CD4-positive, CD25-positive, alpha-beta regulatory T cell (primary cell): Measurements from ENCODE around the gene DCAF12L2. TPM values are rescaled to one million over a fixed set of nuclear protein-coding genes. Genes with fewer than 3 reads are reported as not detected.

Experiments
- ATAC-seq, 2 donors: fragments of 150-1000 bp; cut with Tn5 transposase; one replicate each; pipeline ENCODE4 v1.10.0; 2021; ENCODE audit warnings: low read depth in 2 of 2, moderate number of reproducible peaks in 2 of 2, moderate library complexity in 1 of 2
- DNase-seq, 3 donors: peaks; one replicate each; pipeline versions ENCODE4 v3.0.0 to v3.0.0-alpha.2; 2012 to 2022; ENCODE audit warnings: mixed read lengths in 1 of 3
- H3K27ac ChIP-seq: one replicate; pipeline ENCODE4 v1.7.0; 2013; ENCODE audit warnings: mild to moderate bottlenecking, low read length; ENCODE audit not compliant: insufficient read depth, poor library complexity, severe bottlenecking
- H3K27me3 ChIP-seq: one replicate; pipeline ENCODE4 v1.7.0; 2013; ENCODE audit warnings: low read length; ENCODE audit not compliant: control insufficient read depth, insufficient read depth
- H3K36me3 ChIP-seq: one replicate; pipeline ENCODE4 v1.7.0; 2013; ENCODE audit warnings: mild to moderate bottlenecking, low read length, moderate library complexity; ENCODE audit not compliant: control insufficient read depth, insufficient read depth
- H3K4me1 ChIP-seq: 2 replicates; pipeline ENCODE4 v1.7.0; 2013; ENCODE audit warnings: mild to moderate bottlenecking, low read length; ENCODE audit not compliant: insufficient read depth, control insufficient read depth, poor library complexity, severe bottlenecking
- H3K4me3 ChIP-seq: one replicate; pipeline ENCODE4 v1.7.0; 2013; ENCODE audit warnings: low read depth, mild to moderate bottlenecking, low read length, moderate library complexity
- H3K9me3 ChIP-seq, 2 experiments: 1 replicate in 1 of 2; 2 replicates in 1 of 2; pipeline ENCODE4 v1.7.0; 2013; ENCODE audit warnings: low read length in 2 of 2, mild to moderate bottlenecking in 1 of 2, moderate library complexity in 1 of 2; ENCODE audit not compliant: control insufficient read depth in 2 of 2
- H3K27ac Mint-ChIP-seq, 3 donors: one replicate each; pipeline ENCODE4 v1.8.0; 2020 to 2022; ENCODE audit warnings: mild to moderate bottlenecking in 3 of 3, mixed read lengths in 3 of 3, moderate library complexity in 2 of 3
- H3K27me3 Mint-ChIP-seq: one replicate; pipeline ENCODE4 v1.8.0; 2022; ENCODE audit warnings: mild to moderate bottlenecking, mixed read lengths
- H3K36me3 Mint-ChIP-seq: one replicate; pipeline ENCODE4 v1.8.0; 2020; ENCODE audit warnings: mixed read lengths
- H3K4me1 Mint-ChIP-seq, 4 donors: one replicate each; pipeline ENCODE4 v1.8.0; 2020 to 2022; ENCODE audit warnings: mixed read lengths in 4 of 4, mild to moderate bottlenecking in 1 of 4
- H3K4me3 Mint-ChIP-seq, 4 donors: one replicate each; pipeline ENCODE4 v1.8.0; 2020 to 2022; ENCODE audit warnings: mild to moderate bottlenecking in 4 of 4, mixed read lengths in 4 of 4, moderate library complexity in 3 of 4
- H3K9me3 Mint-ChIP-seq, 7 donors: one replicate each; pipeline ENCODE4 v1.8.0; 2020 to 2022; ENCODE audit warnings: mixed read lengths in 7 of 7, mild to moderate bottlenecking in 3 of 7, moderate library complexity in 2 of 7
- polyA plus RNA-seq, 4 donors: library from polyadenylated mRNA; unstranded; fragments of 300-500 nt; fragmentation: Illumina TruSeq; gene quantifications; one replicate each; pipeline ENCODE4 v1.2.3, GENCODE V29; 2021
- total RNA-seq: library from RNA; stranded (reverse); gene quantifications from one replicate; pipeline ENCODE4 v1.2.3, GENCODE V29; 2022

DCAF12L2 gene
- total and polyA plus RNA-seq, 5 donors from 2014 or later: not detected

- no peak overlapping the region for H3K27ac Mint-ChIP-seq
- Histone ChIP-seq H3K27ac (no peak overlapping the region), H3K4me3 (no peak overlapping the region), H3K9me3 (no peaks in the 10 kb centered on the region), H3K36me3 (no peaks in the 10 kb centered on the region), H3K27me3 (no peaks in the 10 kb centered on the region), H3K4me1 (no peaks in the 10 kb centered on the region)
- no peak for DNase-seq
- H3K9me3 Mint-ChIP-seq: peaks cover 0 to 5% (median 2%) of the 10 kb centered on the region in 7 donors
- H3K36me3 Mint-ChIP-seq: no peaks in the 10 kb centered on the region
- H3K27me3 Mint-ChIP-seq: no peaks in the 10 kb centered on the region
- H3K4me3 Mint-ChIP-seq: no peak overlapping the region
- ATAC-seq: no peak
- no peaks in the 10 kb centered on the region for H3K4me1 Mint-ChIP-seq
These were observed 1.9 kb downstream of the DCAF12L2 start for GRCh38 chrX:126164226-126164625.

- peaks cover 0 to 6% (median 0%) of the 10 kb centered on the region in 7 donors for H3K9me3 Mint-ChIP-seq
- ATAC-seq: no peak
- H3K4me3 Mint-ChIP-seq: no peak overlapping the region
- no peak overlapping the region for H3K27ac Mint-ChIP-seq
- no peaks in the 10 kb centered on the region for H3K4me1 ChIP-seq
- H3K9me3 ChIP-seq: no peaks in the 10 kb centered on the region
- no peak overlapping the region for H3K4me3 ChIP-seq
- no peaks in the 10 kb centered on the region for H3K36me3 Mint-ChIP-seq
- no peaks in the 10 kb centered on the region for H3K36me3 ChIP-seq
- no peak for DNase-seq
- no peaks in the 10 kb centered on the region for H3K4me1 Mint-ChIP-seq
- no peak overlapping the region for H3K27ac ChIP-seq
- no peaks in the 10 kb centered on the region for H3K27me3 Mint-ChIP-seq
- no peaks in the 10 kb centered on the region for H3K27me3 ChIP-seq
These were observed 25.1 kb downstream of the DCAF12L2 start for GRCh38 chrX:126141014-126141413.

GRCh38 chrX:126137899-126138298 is 28.2 kb downstream of the DCAF12L2 start:
- no peaks in the 10 kb centered on the region for H3K27me3 Mint-ChIP-seq
- peaks cover 0 to 9% (median 0%) of the 10 kb centered on the region in 7 donors for H3K9me3 Mint-ChIP-seq
- H3K9me3 ChIP-seq: no peaks in the 10 kb centered on the region
- no peaks in the 10 kb centered on the region for H3K36me3 ChIP-seq
- H3K27ac ChIP-seq: no peak overlapping the region
- no peaks in the 10 kb centered on the region for H3K36me3 Mint-ChIP-seq
- H3K27ac Mint-ChIP-seq: no peak overlapping the region
- H3K4me1 ChIP-seq: no peaks in the 10 kb centered on the region
- H3K4me1 Mint-ChIP-seq: no peaks in the 10 kb centered on the region
- H3K4me3 ChIP-seq: no peak overlapping the region
- H3K4me3 Mint-ChIP-seq: no peak overlapping the region
- H3K27me3 ChIP-seq: no peaks in the 10 kb centered on the region
- no peak for ATAC-seq
- DNase-seq: peak in 1 of 3 donors; percentile 2

- no peak for ATAC-seq
- no peaks in the 10 kb centered on the region for H3K4me1 ChIP-seq
- H3K27me3 Mint-ChIP-seq: no peaks in the 10 kb centered on the region
These were observed 41.4 kb downstream of the DCAF12L2 start for GRCh38 chrX:126124721-126125120.

More at GRCh38 chrX:126124721-126125120, 41.4 kb downstream of the DCAF12L2 start:
- no peaks in the 10 kb centered on the region for H3K9me3 ChIP-seq
- no peak overlapping the region for H3K27ac Mint-ChIP-seq
- H3K4me1 Mint-ChIP-seq: no peaks in the 10 kb centered on the region
- H3K4me3 Mint-ChIP-seq: no peak overlapping the region
- no peaks in the 10 kb centered on the region for H3K27me3 ChIP-seq
- no peak overlapping the region for H3K4me3 ChIP-seq
- H3K36me3 ChIP-seq: no peaks in the 10 kb centered on the region
- DNase-seq: no peak
- peaks cover 0 to 3% (median 0%) of the 10 kb centered on the region in 7 donors for H3K9me3 Mint-ChIP-seq
- no peaks in the 10 kb centered on the region for H3K36me3 Mint-ChIP-seq
- no peak overlapping the region for H3K27ac ChIP-seq
